GM18519 (cell line): Measurements from ENCODE around the gene PEPD.

Experiments
- ATAC-seq: cut with Tn5 transposase; IDR thresholded peaks from one replicate; pipeline ENCODE4 v1.9.1; 2021; ENCODE audit warnings: mild to moderate bottlenecking, moderate library complexity; ENCODE audit not compliant: unreplicated experiment, low FRiP score

PEPD gene

DNA sequence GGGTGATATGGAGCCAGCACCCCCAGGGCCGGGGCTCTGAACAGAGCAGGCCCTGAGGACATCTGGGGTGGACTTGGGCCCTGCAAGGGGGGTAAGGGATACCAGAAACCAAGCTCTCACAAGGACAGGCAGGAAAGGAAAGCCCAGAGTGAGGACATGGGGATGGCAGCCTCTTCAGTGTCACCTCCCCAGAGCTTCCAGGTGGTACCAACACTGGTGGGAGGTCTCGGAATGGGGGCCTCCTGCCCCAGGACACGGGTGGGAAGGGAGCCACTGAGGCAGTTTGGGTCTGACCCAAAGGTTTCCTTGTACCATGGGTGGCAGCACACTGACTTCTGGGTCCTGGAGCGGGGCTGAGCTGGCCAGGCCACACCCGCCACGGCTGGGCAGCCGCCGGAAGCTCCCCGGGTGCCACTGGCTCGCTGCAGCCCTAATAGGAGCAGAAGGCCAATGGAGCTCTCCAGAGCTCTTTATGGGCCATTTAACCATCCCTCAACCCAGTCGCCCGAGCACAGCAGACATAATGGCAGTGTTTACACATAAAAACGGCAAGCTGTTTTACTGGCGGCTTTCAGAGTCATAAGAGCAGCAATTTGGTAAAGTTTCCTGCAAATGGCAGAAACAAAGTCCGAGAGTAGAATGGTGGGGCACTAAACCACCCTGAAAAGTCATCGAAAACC is 59.3 kb downstream of the PEPD start:
- ATAC-seq, result no peak

DNA sequence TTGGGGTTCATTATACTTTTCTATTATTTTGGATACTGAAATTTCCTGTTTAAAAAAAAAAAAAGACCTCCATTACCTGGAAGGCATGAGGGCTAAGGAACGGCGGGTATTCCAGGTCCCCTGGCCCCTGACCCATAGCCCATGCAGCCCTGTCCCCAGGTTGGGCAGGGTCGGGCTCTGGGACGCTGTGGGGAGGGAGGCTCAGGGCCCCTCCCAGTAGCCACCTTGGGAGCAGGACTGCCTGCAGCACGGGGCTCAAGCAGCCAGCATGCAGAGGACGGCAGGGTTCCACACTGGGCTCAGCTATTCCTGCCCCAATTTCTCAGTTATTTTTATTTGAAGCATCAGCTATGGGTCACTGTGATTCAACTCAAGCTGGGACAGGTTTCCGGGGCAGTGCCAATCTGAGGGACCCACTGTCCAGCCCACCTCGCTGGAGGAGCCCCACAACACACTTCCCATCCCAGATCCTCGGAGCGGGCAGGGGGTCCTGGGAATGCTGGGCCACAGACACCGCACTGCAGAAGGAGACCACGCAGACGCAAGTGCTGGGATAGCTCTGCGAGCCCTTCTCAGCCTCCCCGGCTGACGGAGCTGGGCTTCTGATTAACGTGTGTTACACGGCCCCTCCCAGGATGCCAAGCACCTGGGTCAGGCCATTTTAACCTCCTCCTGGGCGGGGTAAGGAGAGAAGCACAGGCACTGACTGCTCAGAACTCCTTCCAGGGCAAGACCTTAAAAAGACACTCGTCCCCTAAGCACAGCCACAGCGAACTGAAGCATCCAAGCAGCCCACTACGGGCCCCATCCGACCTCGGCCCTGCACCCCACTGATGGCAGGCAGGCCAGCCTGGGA is 60.1 kb downstream of the PEPD start:
- no peak for ATAC-seq

GRCh38 chr19:33460221-33460908 is 61.2 kb downstream of the PEPD start:
- ATAC-seq, result no peak

GRCh38 chr19:33459222-33460090 is 62.1 kb downstream of the PEPD start:
- no peak for ATAC-seq

DNA sequence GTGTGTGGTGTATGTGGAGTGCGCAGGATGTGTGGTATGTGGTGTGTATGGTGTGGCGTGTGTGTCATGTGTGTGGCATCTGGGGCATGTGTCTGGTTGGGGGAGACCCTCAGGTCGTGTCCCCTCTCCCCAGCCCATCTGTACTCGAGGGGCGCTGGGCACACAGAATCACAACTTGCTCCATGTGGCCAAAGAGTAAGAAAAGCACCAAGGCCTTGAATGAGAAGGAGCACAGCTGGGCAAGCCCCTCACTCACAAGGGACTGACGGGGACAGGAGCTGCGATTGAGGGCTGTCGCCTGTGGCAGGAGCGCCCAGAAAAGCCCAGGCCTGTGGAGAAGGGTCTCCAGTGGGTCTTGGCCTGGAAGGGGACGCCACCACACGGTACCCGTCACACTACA is 62.8 kb downstream of the PEPD start:
- ATAC-seq, result no peak

GRCh38 chr19:33458171-33458633 is 63.4 kb downstream of the PEPD start:
- ATAC-seq, result no peak

- no peak for ATAC-seq
Measured at GRCh38 chr19:33456845-33457220, 64.8 kb downstream of the PEPD start.

GRCh38 chr19:33456076-33456844 is 65.3 kb downstream of the PEPD start:
- ATAC-seq, result no peak

DNA sequence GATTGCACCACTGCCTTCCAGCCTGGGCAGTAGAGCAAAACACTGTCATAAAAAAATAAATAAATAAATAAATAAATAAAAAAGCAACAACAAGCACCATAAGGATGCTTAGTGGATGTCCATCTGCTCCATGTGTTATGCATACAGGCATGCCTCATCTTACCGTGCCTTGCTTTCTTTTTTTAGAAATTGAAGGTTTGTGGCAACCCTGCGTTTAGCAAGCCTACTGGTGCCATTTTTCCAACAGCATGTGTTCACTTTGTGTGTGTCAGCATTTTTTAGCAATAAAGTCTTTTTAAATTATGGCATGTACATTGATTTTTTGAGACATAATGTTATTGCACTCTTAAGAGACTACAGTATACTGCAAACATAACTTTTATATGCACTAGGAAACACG is 68.3 kb downstream of the PEPD start:
- no peak for ATAC-seq

DNA sequence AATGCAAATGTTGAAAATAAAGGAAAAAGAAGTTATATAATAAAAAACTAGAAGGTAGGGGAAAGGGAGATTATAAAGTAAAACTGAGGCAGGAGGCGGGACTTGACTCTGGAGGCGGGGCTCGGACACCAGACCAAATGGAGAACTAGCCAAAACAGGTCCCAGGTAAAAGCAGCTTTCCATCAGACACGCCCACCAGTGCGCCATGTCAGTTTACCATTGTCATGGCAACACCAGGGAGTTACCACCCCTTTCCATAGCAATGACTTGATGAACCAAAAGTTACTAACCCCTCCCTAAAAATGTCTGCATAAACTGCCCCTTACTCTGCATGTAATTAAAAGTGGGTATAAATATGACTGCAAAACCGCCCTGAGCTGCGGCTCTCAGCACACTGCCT is 70.9 kb downstream of the PEPD start:
- no peak for ATAC-seq

DNA sequence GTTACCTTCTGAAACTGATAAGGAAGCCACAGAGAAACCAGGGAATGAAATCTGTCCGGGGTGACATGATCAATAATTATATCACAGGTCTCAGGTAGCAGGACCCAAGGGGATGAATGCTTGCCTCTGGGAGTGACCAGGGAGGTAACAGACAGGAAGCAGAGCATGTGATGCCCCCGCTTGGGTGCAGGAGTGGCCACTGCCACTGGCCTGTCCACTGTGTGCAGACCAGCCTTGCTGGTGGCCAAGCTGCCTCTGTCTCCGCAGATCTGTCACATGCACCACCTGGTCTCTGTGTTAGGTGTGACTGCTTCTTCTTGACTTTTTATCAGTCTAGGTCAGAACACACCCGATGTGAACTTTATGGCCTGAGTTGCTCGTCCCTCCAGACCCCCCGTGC is 71.8 kb downstream of the PEPD start:
- no peak for ATAC-seq

DNA sequence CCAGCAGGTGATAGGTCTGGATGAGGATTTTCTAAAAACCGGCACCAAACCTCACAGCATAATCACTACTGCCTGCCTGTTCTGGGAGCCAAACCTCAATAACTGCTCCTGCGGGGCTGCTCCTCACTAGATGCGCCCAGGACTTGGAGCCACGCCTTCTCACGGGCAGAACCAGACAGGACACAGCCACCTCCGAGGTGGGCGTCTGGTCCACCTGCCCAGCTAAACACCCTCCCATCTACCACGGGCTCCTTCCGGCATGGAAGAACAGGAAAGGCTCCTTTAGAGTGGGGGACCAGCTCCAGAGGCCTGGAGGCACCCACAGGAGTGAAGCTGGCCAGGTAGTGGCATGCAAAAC is 73.5 kb downstream of the PEPD start:
- ATAC-seq, result no peak

DNA sequence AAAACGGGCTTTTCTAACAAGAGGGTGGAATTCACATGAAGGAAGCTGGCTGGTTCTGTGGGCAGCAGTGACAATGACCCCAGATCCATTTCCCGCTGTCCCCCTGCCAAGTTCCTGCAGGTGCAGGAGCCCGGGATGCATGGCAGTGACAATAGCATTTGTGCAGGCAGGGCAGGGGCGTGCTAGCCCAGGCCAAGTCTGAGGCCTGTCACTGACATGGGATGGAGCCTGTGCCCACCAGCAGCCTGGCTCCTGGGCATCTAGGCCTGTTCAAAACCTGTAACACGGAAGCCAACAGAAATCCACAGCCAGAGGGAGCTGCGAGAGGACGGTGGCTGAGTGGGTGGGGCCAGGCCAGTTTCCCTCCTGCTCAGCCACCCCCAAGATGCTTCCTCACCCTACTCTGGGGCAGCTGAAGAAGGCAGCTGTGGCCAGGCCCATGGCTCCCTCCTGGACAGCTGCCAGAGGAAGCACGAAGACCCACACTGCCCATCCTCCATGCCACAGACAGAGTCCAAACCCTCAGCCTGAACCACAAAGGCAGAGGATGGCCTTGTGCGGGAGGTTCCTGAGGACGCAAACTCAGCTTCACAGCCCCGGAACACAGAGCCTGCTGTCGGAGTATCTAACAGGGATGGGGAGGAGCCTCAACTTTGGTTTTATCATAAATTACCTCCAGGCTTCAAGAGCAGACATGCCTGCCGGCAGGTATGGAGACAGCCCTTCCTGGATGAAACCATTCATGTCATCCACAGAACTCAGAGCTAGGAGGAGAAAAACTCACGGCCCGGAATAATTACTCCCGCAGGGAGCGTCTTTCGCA is 74.0 kb downstream of the PEPD start:
- ATAC-seq, result no peak

- ATAC-seq, result no peak
Measured at GRCh38 chr19:33446330-33447293, 75.0 kb downstream of the PEPD start.

GRCh38 chr19:33445442-33446329 is 75.9 kb downstream of the PEPD start:
- no peak for ATAC-seq

DNA sequence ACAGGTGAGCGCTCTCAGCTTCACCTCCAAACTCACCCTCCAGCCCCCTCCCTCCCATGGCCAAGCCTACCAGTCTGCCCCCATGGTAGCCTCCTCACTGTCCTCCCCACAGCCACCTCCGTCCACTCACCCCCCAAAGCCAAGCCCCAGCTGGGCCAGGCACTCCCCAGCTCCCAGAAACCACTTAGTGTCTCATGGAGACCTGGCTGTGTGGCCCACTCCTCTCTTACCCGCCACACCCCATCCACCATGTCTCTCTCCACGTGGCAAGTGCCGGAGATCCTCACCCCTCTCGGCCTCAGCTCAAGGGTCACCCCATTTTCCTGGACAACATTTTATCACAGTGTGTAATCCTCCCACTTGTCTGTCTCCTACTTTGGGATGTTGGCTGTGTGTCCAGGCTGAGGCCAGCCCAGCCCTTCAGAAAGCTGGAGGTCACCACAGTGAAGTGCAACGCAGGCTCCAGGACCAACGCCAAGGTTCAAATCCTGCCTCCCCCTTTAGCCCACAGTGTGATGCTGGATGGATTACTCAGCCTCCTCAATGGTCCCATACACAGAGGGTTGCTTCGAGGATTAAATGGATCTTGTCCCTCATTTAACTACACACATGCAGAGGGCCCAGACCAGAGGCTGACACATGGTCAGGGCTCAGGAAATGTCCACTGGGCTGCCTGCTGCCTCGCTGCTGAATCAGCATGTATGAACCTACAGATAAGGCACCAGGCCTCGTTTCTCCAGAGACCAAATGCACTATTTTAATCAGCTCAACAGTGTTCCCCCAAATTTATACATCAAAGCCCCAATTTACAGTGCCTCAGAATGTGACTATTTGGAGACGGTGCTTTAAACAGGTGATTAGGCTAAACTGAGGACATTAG is 76.8 kb downstream of the PEPD start:
- ATAC-seq, result no peak
